ENCODE data around the gene TDRD6.

The TDRD6 gene

GRCh38 chr6:46748940-46749503, 61.3 kb downstream of the TDRD6 start:
- DNase-seq = no peak

DNA sequence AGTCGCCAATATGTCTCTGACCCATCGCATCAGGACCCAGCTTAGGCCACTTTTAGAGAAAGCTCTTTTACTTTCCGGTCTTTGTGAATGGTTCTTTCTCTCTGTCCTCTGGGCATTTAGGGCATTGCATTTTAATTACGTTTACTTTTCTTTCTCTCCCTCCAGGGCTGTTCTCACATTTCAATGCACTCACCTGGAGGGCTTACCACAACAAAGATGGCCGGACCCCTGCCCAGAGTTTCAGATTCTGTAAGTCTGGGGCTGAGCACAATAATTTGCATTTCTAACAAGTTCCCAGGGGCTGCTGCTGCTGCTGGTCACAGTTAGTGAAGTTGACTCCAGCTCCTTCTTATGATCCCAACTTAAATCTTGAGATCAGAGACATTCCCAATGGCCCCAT, 62.0 kb downstream of the TDRD6 start:
- DNase-seq = no peak

DNA sequence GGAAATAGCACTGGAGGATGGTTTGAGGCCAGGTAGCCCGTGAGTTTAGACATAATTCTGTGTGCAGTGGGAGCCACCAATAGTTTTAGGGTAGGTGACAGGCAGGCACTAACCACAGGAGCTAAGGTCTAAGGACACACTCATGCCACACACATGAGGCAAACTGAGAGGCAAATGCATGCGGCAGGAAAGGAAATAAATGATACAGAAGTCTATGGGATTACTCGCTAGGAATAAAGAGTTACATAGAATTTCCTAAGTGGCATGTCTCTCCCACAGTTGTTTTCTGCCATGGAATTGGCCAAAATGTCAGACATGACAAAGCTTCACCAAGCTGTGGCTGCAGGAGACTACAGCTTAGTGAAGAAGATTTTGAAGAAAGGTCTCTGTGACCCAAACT, 64.0 kb downstream of the TDRD6 start:
- no peak for DNase-seq
